Hepatocyte (in vitro differentiated cells): Measurements from ENCODE around the gene ULK2.

Source experiments
- EZH2 ChIP-seq: fragments of 200-600 bp; sonication (generic); IDR thresholded peaks from 2 replicates; pipeline ENCODE4 v1.6.1; 2016; ENCODE audit warnings: antibody characterized with exemption, mild to moderate bottlenecking, borderline replicate concordance
- TF ChIP-seq, protein P1 (sequence below): fragments of 200-600 bp; sonication (generic); IDR thresholded peaks from 2 replicates; pipeline ENCODE4 v1.5.1; 2016; ENCODE audit warnings: antibody characterized with exemption, mild to moderate bottlenecking; ENCODE audit not compliant: poor library complexity

DNA sequence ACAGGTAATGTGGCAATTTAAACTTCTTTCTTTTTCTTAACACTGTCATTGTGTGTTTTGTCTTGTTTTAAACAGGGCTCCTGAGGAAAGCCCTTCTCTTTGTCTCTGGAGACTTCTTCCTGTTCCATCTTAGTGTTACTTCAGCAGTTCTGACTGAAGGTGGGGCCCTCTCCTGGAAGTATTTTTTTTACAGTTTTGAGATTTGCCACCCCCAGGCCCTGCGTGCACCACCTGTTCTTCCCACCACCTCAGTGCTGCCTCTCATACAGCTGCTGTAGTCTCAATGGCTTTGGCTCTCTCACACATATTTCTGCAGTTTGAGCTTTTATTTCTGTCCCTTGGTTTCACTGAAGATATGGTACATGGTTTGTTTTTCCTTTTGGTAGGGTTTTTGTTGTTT, 67.2 kb downstream of the ULK2 start:
- TF ChIP-seq, protein P1, sequence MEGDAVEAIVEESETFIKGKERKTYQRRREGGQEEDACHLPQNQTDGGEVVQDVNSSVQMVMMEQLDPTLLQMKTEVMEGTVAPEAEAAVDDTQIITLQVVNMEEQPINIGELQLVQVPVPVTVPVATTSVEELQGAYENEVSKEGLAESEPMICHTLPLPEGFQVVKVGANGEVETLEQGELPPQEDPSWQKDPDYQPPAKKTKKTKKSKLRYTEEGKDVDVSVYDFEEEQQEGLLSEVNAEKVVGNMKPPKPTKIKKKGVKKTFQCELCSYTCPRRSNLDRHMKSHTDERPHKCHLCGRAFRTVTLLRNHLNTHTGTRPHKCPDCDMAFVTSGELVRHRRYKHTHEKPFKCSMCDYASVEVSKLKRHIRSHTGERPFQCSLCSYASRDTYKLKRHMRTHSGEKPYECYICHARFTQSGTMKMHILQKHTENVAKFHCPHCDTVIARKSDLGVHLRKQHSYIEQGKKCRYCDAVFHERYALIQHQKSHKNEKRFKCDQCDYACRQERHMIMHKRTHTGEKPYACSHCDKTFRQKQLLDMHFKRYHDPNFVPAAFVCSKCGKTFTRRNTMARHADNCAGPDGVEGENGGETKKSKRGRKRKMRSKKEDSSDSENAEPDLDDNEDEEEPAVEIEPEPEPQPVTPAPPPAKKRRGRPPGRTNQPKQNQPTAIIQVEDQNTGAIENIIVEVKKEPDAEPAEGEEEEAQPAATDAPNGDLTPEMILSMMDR: no peak
- no peak for TF ChIP-seq EZH2
